Medulla oblongata (tissue), 1 donor: ENCODE results near the gene OR2V1.
A peak's percentile ranks its signal among the peaks of the same experiment; 100 is the strongest.
"Not testable (repeated sequence)": the region's sequence is repeated elsewhere in the genome, so short reads cannot be mapped to it uniquely, and the experiment has no call there.

Experiments used
- DNase-seq: peaks from one replicate; pipeline ENCODE4 v3.0.0-alpha.2; 2015; ENCODE audit errors: extremely low spot score

The OR2V1 gene

GRCh38 chr5:181127907-181128626, 2.9 kb downstream of the OR2V1 start:
- no peak for DNase-seq

- DNase-seq = no peak
Observed at GRCh38 chr5:181127456-181127855, 3.5 kb downstream of the OR2V1 start.

- no peak for DNase-seq
Observed at GRCh38 chr5:181126841-181127240, 4.1 kb downstream of the OR2V1 start.

GRCh38 chr5:181124526-181124925, 6.4 kb downstream of the OR2V1 start:
- DNase-seq = no peak

GRCh38 chr5:181121675-181122561, 9.1 kb downstream of the OR2V1 start:
- peak; percentile 4 for DNase-seq

- DNase-seq = no peak
Observed at GRCh38 chr5:181120761-181121160, 10.2 kb downstream of the OR2V1 start.

- no peak for DNase-seq
Observed at GRCh38 chr5:181120306-181120705, 10.7 kb downstream of the OR2V1 start.

GRCh38 chr5:181119105-181119504, 11.9 kb downstream of the OR2V1 start:
- DNase-seq = no peak

GRCh38 chr5:181118369-181118768, 12.6 kb downstream of the OR2V1 start:
- DNase-seq = no peak

GRCh38 chr5:181114844-181115778, 15.9 kb downstream of the OR2V1 start:
- no peak for DNase-seq

GRCh38 chr5:181114284-181114843, 16.6 kb downstream of the OR2V1 start:
- no peak for DNase-seq

- DNase-seq = not testable (repeated sequence)
Observed at GRCh38 chr5:181113572-181113971, 17.4 kb downstream of the OR2V1 start.

GRCh38 chr5:181112476-181112875, 18.5 kb downstream of the OR2V1 start:
- DNase-seq = no peak

GRCh38 chr5:181111010-181111409, 20.0 kb downstream of the OR2V1 start:
- DNase-seq = no peak

- no peak for DNase-seq
Observed at GRCh38 chr5:181109489-181110013, 21.4 kb downstream of the OR2V1 start.

GRCh38 chr5:181108578-181109165, 22.3 kb downstream of the OR2V1 start:
- no peak for DNase-seq

GRCh38 chr5:181107699-181108098, 23.3 kb downstream of the OR2V1 start:
- no peak for DNase-seq

GRCh38 chr5:181105391-181106025, 25.5 kb downstream of the OR2V1 start:
- no peak for DNase-seq

GRCh38 chr5:181104606-181105390, 26.2 kb downstream of the OR2V1 start:
- DNase-seq = not testable (repeated sequence)

- not testable (repeated sequence) for DNase-seq
Observed at GRCh38 chr5:181104259-181104568, 26.8 kb downstream of the OR2V1 start.
